ENCODE measurements around the gene GALNT11.

GALNT11 gene

DNA sequence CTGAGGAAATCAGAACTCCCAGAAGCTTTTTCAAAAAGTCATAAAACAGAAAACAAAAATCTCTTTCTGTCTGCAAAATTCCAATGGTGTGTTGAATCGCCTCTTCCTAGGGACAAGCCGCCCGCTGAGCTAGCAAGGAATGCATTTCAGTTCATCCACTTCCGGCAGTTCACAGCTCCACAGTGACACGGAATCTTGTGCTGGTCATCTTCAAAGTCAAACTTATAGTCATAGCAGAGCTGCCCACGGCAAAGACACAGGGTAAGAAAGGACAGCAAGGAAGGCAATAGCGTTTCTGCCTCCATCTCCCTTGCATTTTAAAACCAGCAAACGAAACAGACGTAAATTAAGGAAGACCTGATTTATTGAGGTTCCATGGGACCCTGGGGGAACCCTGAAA is 111.2 kb downstream of the GALNT11 start:
- ATAC-seq (ENCODE audit: insufficient read depth, low read depth), result no peak
- no peak overlapping the region for H2AFZ ChIP-seq (ENCODE audit: low read depth, low read length)
- no peak overlapping the region for H3K4me3 ChIP-seq (ENCODE audit: low read depth in 1 of 2, low read length in 2 of 2)
- no peak overlapping the region for H3K4me2 ChIP-seq (ENCODE audit: insufficient read depth, low read length)
- H3K36me3 ChIP-seq (ENCODE audit: insufficient read depth, low read length), result peaks cover 75% of the 10 kb centered on the region
- H3K9ac ChIP-seq (ENCODE audit: low read depth, low read length), result no peak overlapping the region
- H3K9me3 ChIP-seq (ENCODE audit: insufficient read depth, low read length, severe bottlenecking), result no peaks in the 10 kb centered on the region
- no peak for DNase-seq
- TF ChIP-seq, protein P1, sequence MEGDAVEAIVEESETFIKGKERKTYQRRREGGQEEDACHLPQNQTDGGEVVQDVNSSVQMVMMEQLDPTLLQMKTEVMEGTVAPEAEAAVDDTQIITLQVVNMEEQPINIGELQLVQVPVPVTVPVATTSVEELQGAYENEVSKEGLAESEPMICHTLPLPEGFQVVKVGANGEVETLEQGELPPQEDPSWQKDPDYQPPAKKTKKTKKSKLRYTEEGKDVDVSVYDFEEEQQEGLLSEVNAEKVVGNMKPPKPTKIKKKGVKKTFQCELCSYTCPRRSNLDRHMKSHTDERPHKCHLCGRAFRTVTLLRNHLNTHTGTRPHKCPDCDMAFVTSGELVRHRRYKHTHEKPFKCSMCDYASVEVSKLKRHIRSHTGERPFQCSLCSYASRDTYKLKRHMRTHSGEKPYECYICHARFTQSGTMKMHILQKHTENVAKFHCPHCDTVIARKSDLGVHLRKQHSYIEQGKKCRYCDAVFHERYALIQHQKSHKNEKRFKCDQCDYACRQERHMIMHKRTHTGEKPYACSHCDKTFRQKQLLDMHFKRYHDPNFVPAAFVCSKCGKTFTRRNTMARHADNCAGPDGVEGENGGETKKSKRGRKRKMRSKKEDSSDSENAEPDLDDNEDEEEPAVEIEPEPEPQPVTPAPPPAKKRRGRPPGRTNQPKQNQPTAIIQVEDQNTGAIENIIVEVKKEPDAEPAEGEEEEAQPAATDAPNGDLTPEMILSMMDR (IDR thresholded peaks at IDR 0.05; ENCODE audit: borderline replicate concordance, extremely low read depth, low read length, poor library complexity, severe bottlenecking), result no peak
- TF ChIP-seq EZH2 (IDR thresholded peaks at IDR 0.05; ENCODE audit: borderline replicate concordance, low read depth, low read length, severe bottlenecking), result no peak
- no peaks in the 10 kb centered on the region for H3K79me2 ChIP-seq (ENCODE audit: insufficient read depth, low read length)
- no peaks in the 10 kb centered on the region; the same call in 1 of the 2 replicates for H4K20me1 ChIP-seq (ENCODE audit: insufficient read depth, low read length)
- no peaks in the 10 kb centered on the region for H3K4me1 ChIP-seq (ENCODE audit: insufficient read depth, low read length)
- H3K27me3 ChIP-seq (ENCODE audit: insufficient read depth, low read length, poor library complexity), result no peaks in the 10 kb centered on the region
- no peak overlapping the region for H3K27ac ChIP-seq (ENCODE audit: low read length)

- H3K36me3 ChIP-seq (ENCODE audit: insufficient read depth, low read length), result peaks cover 75% of the 10 kb centered on the region
- TF ChIP-seq, protein P1 (IDR thresholded peaks at IDR 0.05; ENCODE audit: borderline replicate concordance, extremely low read depth, low read length, poor library complexity, severe bottlenecking), result no peak
- no peak for TF ChIP-seq EZH2 (IDR thresholded peaks at IDR 0.05; ENCODE audit: borderline replicate concordance, low read depth, low read length, severe bottlenecking)
- no peak overlapping the region for H3K27ac ChIP-seq (ENCODE audit: low read length)
- no peaks in the 10 kb centered on the region for H3K9me3 ChIP-seq (ENCODE audit: insufficient read depth, low read length, severe bottlenecking)
- no peak overlapping the region for H3K4me2 ChIP-seq (ENCODE audit: insufficient read depth, low read length)
- H3K79me2 ChIP-seq (ENCODE audit: insufficient read depth, low read length), result no peaks in the 10 kb centered on the region
- no peaks in the 10 kb centered on the region for H3K4me1 ChIP-seq (ENCODE audit: insufficient read depth, low read length)
- no peaks in the 10 kb centered on the region for H3K27me3 ChIP-seq (ENCODE audit: insufficient read depth, low read length, poor library complexity)
- H4K20me1 ChIP-seq (ENCODE audit: insufficient read depth, low read length), result no peaks in the 10 kb centered on the region; the same call in 1 of the 2 replicates
- DNase-seq (no peak), ATAC-seq (ENCODE audit: insufficient read depth, low read depth) (no peak)
- no peak overlapping the region for H2AFZ ChIP-seq (ENCODE audit: low read depth, low read length)
- H3K9ac ChIP-seq (ENCODE audit: low read depth, low read length), result no peak overlapping the region
- no peak overlapping the region for H3K4me3 ChIP-seq (ENCODE audit: low read depth in 1 of 2, low read length in 2 of 2)
These were observed 112.1 kb downstream of the GALNT11 start for GRCh38 chr7:152137476-152138025.

- H3K36me3 ChIP-seq (ENCODE audit: insufficient read depth, low read length), result peaks cover 83% of the 10 kb centered on the region
- no peak for ATAC-seq (ENCODE audit: insufficient read depth, low read depth)
- DNase-seq, result no peak
- no peaks in the 10 kb centered on the region for H3K27me3 ChIP-seq (ENCODE audit: insufficient read depth, low read length, poor library complexity)
- TF ChIP-seq EZH2 (IDR thresholded peaks at IDR 0.05; ENCODE audit: borderline replicate concordance, low read depth, low read length, severe bottlenecking), result no peak
- TF ChIP-seq, protein P1 (IDR thresholded peaks at IDR 0.05; ENCODE audit: borderline replicate concordance, extremely low read depth, low read length, poor library complexity, severe bottlenecking), result no peak
- no peak overlapping the region for H3K9ac ChIP-seq (ENCODE audit: low read depth, low read length)
- no peaks in the 10 kb centered on the region for H3K4me1 ChIP-seq (ENCODE audit: insufficient read depth, low read length)
- H2AFZ ChIP-seq (ENCODE audit: low read depth, low read length), result no peak overlapping the region
- H3K4me3 ChIP-seq (ENCODE audit: low read depth in 1 of 2, low read length in 2 of 2), result no peak overlapping the region
- no peaks in the 10 kb centered on the region for H3K9me3 ChIP-seq (ENCODE audit: insufficient read depth, low read length, severe bottlenecking)
- no peak overlapping the region for H3K4me2 ChIP-seq (ENCODE audit: insufficient read depth, low read length)
- no peaks in the 10 kb centered on the region for H3K79me2 ChIP-seq (ENCODE audit: insufficient read depth, low read length)
- no peak overlapping the region for H3K27ac ChIP-seq (ENCODE audit: low read length)
- no peaks in the 10 kb centered on the region; the same call in 1 of the 2 replicates for H4K20me1 ChIP-seq (ENCODE audit: insufficient read depth, low read length)
These were observed 114.6 kb downstream of the GALNT11 start for GRCh38 chr7:152140067-152140466.

All from DND-41 (cell line).